HG02763 (cell line): ENCODE measurements around the gene ZNF382.
"Not testable (repeated sequence)": the region's sequence is repeated elsewhere in the genome, so short reads cannot be mapped to it uniquely, and the experiment has no call there.

ENCODE experiments used
- ATAC-seq: cut with Tn5 transposase; IDR thresholded peaks from one replicate; pipeline ENCODE4 v1.9.1; 2021; ENCODE audit warnings: mild to moderate bottlenecking, moderate library complexity; ENCODE audit not compliant: unreplicated experiment

Gene ZNF382

GRCh38 chr19:36605101-36605876 lies at the start of gene ZNF382:
Gene ZNF382 (plus strand): TSS chr19:36605313. CDS start chr19:36609915, 4,602 bp downstream.
- ATAC-seq: peak; percentile 64

GRCh38 chr19:36564391-36564790 lies 40.7 kb upstream of the ZNF382 start:
- ATAC-seq: no peak

GRCh38 chr19:36572593-36573019 lies 32.5 kb upstream of the ZNF382 start:
- ATAC-seq: no peak

GRCh38 chr19:36573020-36573894 lies 31.9 kb upstream of the ZNF382 start, which contains the start of gene ZNF529:
Gene ZNF529 (minus strand): TSS chr19:36573292. CDS start chr19:36572346, 946 bp downstream.
- peak; percentile 86 for ATAC-seq

GRCh38 chr19:36573895-36574720 lies 31.0 kb upstream of the ZNF382 start:
- ATAC-seq: peak; percentile 8

- ATAC-seq: no peak
Measured at GRCh38 chr19:36574741-36575140, 30.4 kb upstream of the ZNF382 start.

GRCh38 chr19:36577271-36577996 lies 27.7 kb upstream of the ZNF382 start:
- ATAC-seq: no peak

GRCh38 chr19:36579255-36579654 lies 25.9 kb upstream of the ZNF382 start:
- no peak for ATAC-seq

GRCh38 chr19:36602681-36603080 lies 2.4 kb upstream of the ZNF382 start:
- ATAC-seq: not testable (repeated sequence)

- ATAC-seq: peak; percentile 79
Measured at GRCh38 chr19:36604656-36605100, 435 bp upstream of the ZNF382 start.

GRCh38 chr19:36605877-36606478 lies 865 bp downstream of the ZNF382 start:
- no peak for ATAC-seq

GRCh38 chr19:36627057-36627456 lies 21.9 kb downstream of the ZNF382 start:
- no peak for ATAC-seq

- ATAC-seq: no peak
Measured at GRCh38 chr19:36635342-36635741, 30.2 kb downstream of the ZNF382 start.

- ATAC-seq: no peak
Measured at GRCh38 chr19:36638862-36639510, 33.9 kb downstream of the ZNF382 start.

- no peak for ATAC-seq
Measured at GRCh38 chr19:36646746-36647145, 41.6 kb downstream of the ZNF382 start.

GRCh38 chr19:36652958-36653357 lies 47.8 kb downstream of the ZNF382 start:
- no peak for ATAC-seq

- ATAC-seq: no peak
Measured at GRCh38 chr19:36665832-36666231, 60.7 kb downstream of the ZNF382 start.

GRCh38 chr19:36668646-36669045 lies 63.5 kb downstream of the ZNF382 start:
- no peak for ATAC-seq

GRCh38 chr19:36672368-36672767 lies 67.3 kb downstream of the ZNF382 start:
- ATAC-seq: no peak
